Measurements from ENCODE around the gene OR9A2.

Gene OR9A2

DNA sequence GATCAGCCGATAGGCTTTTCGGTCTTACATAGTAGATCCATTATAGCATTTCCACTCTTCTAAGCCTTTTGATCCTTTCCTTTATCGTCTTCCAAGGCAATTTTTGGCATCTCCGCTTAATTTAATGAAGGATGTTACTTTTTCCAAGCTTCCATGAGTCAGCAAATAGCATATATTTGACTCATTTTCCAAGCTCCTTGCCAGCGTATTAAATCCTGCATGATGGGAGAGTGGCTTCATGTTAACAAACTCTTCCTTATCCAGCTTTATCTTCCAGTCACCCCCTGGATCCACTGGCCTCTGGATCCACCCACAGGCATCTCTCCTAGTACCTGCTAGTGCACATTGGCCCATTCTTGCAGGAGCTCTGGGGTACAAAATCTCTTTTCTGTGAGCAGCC, 13.0 kb downstream of the OR9A2 start:
- 0 out of 22 replicates have a peak, but pooled peaks cover 0 to 4% (median 0%) of the 10 kb centered on the region in 11 experiments for H3K27me3 ChIP-seq
- no peak overlapping the region for H3K27ac ChIP-seq
- H3K4me3 ChIP-seq = no peak overlapping the region
- H3K9me3 ChIP-seq (replicated peaks in 1 of 11) = peaks cover 0 to 14% (median 6%) of the 10 kb centered on the region in 11 experiments; a peak in 13 of 22 replicates
- TF ChIP-seq Cebpa-rat (IDR thresholded peaks at IDR 0.05) = no peak
- no peaks in the 10 kb centered on the region for H4K20me1 ChIP-seq
- no peak overlapping the region for H3K9ac ChIP-seq
- H3K4me1 ChIP-seq = peaks cover 4 to 15% (median 13%) of the 10 kb centered on the region in 10 experiments; a peak in 17 of 20 replicates
- no peak overlapping the region for H3K4me2 ChIP-seq
- no peaks in the 10 kb centered on the region for H3K36me3 ChIP-seq

DNA sequence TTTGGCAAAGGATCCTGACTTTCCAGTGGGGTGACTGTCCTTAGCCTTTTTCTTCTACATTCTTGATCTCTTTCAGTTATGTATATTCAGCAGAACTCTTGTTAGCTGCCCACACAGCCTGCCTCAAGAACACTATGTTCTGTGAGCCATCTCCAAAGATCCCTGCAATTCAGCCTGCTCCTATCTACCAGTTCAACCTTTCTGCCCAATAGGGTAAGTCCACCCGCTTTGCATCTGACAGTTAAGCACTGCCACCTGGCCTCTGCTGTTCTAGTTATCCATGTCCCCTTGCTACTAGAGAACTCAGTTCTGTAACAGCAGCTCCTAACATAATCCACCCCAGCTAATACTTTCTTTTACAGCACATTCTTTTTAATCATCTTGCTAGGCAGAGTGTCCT, 13.5 kb downstream of the OR9A2 start:
- Histone ChIP-seq H3K4me2 (no peak overlapping the region), H4K20me1 (no peaks in the 10 kb centered on the region), H3K9me3 (replicated peaks in 1 of 11) (peaks cover 0 to 10% (median 2%) of the 10 kb centered on the region in 11 experiments; a peak in 11 of 22 replicates), H3K4me3 (no peak overlapping the region), H3K27ac (no peak overlapping the region), H3K36me3 (no peaks in the 10 kb centered on the region), H3K27me3 (0 out of 22 replicates have a peak, but pooled peaks cover 0 to 4% (median 0%) of the 10 kb centered on the region in 11 experiments), H3K4me1 (peaks cover 4 to 15% (median 12%) of the 10 kb centered on the region in 10 experiments; a peak in 17 of 20 replicates), H3K9ac (no peak overlapping the region)
- no peak for TF ChIP-seq Cebpa-rat (IDR thresholded peaks at IDR 0.05)

DNA sequence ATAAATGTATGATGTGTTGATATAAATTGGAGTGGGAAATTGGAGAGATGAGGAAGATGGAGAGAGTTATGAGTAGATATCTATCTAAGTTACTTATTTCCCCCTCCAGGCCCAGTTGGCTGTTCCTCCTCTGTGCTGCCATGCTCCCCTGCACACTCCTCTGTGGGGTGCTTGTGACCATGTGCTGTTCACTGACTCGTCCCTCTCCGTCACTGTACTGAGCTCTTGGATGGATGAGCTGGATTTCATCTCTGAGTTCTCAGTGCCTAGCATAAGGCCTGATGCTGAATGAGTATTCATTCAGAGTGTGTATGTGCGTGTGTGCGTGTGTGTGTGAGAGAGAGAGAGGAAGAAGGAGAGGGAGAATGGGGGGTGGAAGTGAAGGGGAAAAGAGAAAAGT, 14.5 kb downstream of the OR9A2 start:
- Histone ChIP-seq H3K9me3 (replicated peaks in 1 of 11) (no peaks in the 10 kb centered on the region), H3K4me2 (no peak overlapping the region), H3K9ac (no peak overlapping the region), H3K27ac (no peak overlapping the region), H3K4me3 (no peak overlapping the region), H3K4me1 (peaks cover 4 to 15% (median 12%) of the 10 kb centered on the region in 10 experiments; a peak in 17 of 20 replicates), H3K27me3 (0 out of 22 replicates have a peak, but pooled peaks cover 0 to 4% (median 0%) of the 10 kb centered on the region in 11 experiments), H3K36me3 (no peaks in the 10 kb centered on the region), H4K20me1 (no peaks in the 10 kb centered on the region)
- no peak for TF ChIP-seq Cebpa-rat (IDR thresholded peaks at IDR 0.05)

DNA sequence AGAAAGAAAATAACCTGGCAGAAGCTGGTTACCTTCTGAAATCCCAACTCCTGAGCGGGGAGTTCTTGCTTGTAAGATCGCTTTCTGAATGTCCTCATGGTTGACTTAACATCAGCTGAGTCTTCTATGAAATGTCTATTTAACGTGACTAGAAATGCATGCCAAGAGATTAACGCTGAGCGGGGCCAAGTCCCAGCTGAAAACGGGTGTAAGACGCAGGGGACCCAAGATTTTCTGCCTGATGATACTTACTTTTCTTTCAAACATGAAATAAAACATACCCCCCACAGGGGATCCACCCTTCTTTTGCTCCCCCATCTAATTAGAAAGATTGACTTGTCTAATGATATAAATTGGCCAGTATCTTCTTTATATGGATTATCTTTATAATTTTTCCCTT, 14.9 kb downstream of the OR9A2 start:
- no peak overlapping the region for H3K4me3 ChIP-seq
- no peak overlapping the region for H3K4me2 ChIP-seq
- H3K9ac ChIP-seq = no peak overlapping the region

GRCh38 chr7:143008007-143008901, 18.7 kb downstream of the OR9A2 start:
- Histone ChIP-seq H3K27ac (no peak overlapping the region), H3K27me3 (no peaks in the 10 kb centered on the region)
- TF ChIP-seq Cebpa-rat (IDR thresholded peaks at IDR 0.05) = no peak

More for the DNA sequence above, 14.9 kb downstream of the OR9A2 start:
- Histone ChIP-seq H3K9me3 (replicated peaks in 1 of 11) (no peaks in the 10 kb centered on the region), H3K27me3 (0 out of 22 replicates have a peak, but pooled peaks cover 0 to 4% (median 0%) of the 10 kb centered on the region in 11 experiments), H4K20me1 (no peaks in the 10 kb centered on the region), H3K4me1 (peaks cover 4 to 15% (median 12%) of the 10 kb centered on the region in 10 experiments; a peak in 17 of 20 replicates), H3K27ac (no peak overlapping the region), H3K36me3 (no peaks in the 10 kb centered on the region)
- no peak for TF ChIP-seq Cebpa-rat (IDR thresholded peaks at IDR 0.05)

GRCh38 chr7:143005632-143006260, 21.2 kb downstream of the OR9A2 start:
- no peak overlapping the region for H3K4me3 ChIP-seq
- no peak overlapping the region for H3K9ac ChIP-seq
- no peaks in the 10 kb centered on the region for H3K36me3 ChIP-seq
- H3K4me2 ChIP-seq = peak overlapping the region; percentile 1 to 51 (median 9); a peak in 10 of 22 replicates
- H3K9me3 ChIP-seq (replicated peaks in 1 of 11) = no peaks in the 10 kb centered on the region
- no peaks in the 10 kb centered on the region for H4K20me1 ChIP-seq
- H3K27ac ChIP-seq = no peak overlapping the region
- peaks cover 10 to 34% (median 22%) of the 10 kb centered on the region in 10 experiments for H3K4me1 ChIP-seq
- H3K27me3 ChIP-seq = no peaks in the 10 kb centered on the region
- no peak for TF ChIP-seq Cebpa-rat (IDR thresholded peaks at IDR 0.05)

More at GRCh38 chr7:143008007-143008901, 18.7 kb downstream of the OR9A2 start:
- H3K9me3 ChIP-seq (replicated peaks in 1 of 11) = no peaks in the 10 kb centered on the region
- H3K9ac ChIP-seq = no peak overlapping the region
- no peaks in the 10 kb centered on the region for H4K20me1 ChIP-seq
- no peak overlapping the region for H3K4me3 ChIP-seq
- H3K4me1 ChIP-seq = peaks cover 10 to 27% (median 22%) of the 10 kb centered on the region in 10 experiments
- no peaks in the 10 kb centered on the region for H3K36me3 ChIP-seq
- no peak overlapping the region for H3K4me2 ChIP-seq

- Histone ChIP-seq H3K9me3 (replicated peaks in 1 of 11) (no peaks in the 10 kb centered on the region), H4K20me1 (no peaks in the 10 kb centered on the region), H3K4me2 (peak overlapping the region in 10 of 11 experiments; percentile 29 to 82 (median 70); a peak in 18 of 22 replicates), H3K27ac (peak overlapping the region in 6 of 11 experiments; percentile 28 to 69 (median 60); a peak in 10 of 22 replicates), H3K4me3 (peak overlapping the region in 1 of 10 experiments; percentile 9; a peak in 1 of 20 replicates), H3K9ac (peak overlapping the region in 6 of 11 experiments; percentile 4 to 64 (median 40); a peak in 7 of 22 replicates), H3K27me3 (no peaks in the 10 kb centered on the region), H3K36me3 (no peaks in the 10 kb centered on the region), H3K4me1 (peaks cover 10 to 34% (median 22%) of the 10 kb centered on the region in 10 experiments)
- no peak for TF ChIP-seq Cebpa-rat (IDR thresholded peaks at IDR 0.05)
Measured at GRCh38 chr7:143003393-143004051, 23.4 kb downstream of the OR9A2 start.

DNA sequence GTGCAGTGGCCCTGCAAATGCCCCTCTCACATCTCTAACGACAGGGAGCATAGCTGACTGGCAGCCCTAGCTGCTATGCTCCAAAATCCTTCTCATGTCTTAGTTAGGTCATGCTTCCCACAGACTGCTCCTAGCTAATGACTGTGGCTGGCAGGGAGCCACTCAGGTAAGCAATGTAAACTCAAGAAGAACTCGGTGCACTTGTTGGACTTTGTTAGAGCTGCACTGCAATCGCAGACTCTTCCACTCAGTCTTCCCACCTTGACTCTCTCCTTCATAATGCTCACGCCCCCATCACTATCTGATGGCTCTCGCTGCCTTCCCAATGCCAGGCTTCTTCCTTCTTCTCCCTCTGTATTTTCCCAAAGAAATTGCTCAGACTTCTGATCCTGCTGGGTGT, 24.0 kb downstream of the OR9A2 start:
- H4K20me1 ChIP-seq = no peaks in the 10 kb centered on the region
- H3K27me3 ChIP-seq = no peaks in the 10 kb centered on the region
- TF ChIP-seq Cebpa-rat (IDR thresholded peaks at IDR 0.05) = no peak
- no peak overlapping the region for H3K4me3 ChIP-seq
- H3K9me3 ChIP-seq (replicated peaks in 1 of 11) = no peaks in the 10 kb centered on the region
- H3K36me3 ChIP-seq = no peaks in the 10 kb centered on the region
- H3K27ac ChIP-seq = no peak overlapping the region
- H3K4me2 ChIP-seq = peak overlapping the region in 2 of 11 experiments; percentile 2 to 75; a peak in 3 of 22 replicates
- H3K9ac ChIP-seq = no peak overlapping the region
- peaks cover 10 to 34% (median 22%) of the 10 kb centered on the region in 10 experiments for H3K4me1 ChIP-seq
